Activated CD4-positive, alpha-beta T cell treated with anti-CD3 and anti-CD28 coated beads, Interleukin-2, Interleukin-6, amounts not matched to agents 100 ng/mL and 50 ng/mL, durations not matched to agents 16 hours and 8 hours (primary cell): ENCODE results near the gene ZNF500.
"Not testable (repeated sequence)": the region's sequence is repeated elsewhere in the genome, so short reads cannot be mapped to it uniquely, and the experiment has no call there.

ENCODE experiments used
- DNase-seq: peaks from one replicate; pipeline ENCODE4 v3.0.0-alpha.2; 2020

ZNF500 gene

GRCh38 chr16:4738370-4738769 is 28.6 kb downstream of the ZNF500 start:
- not testable (repeated sequence) for DNase-seq

- no peak for DNase-seq
These were observed 29.4 kb downstream of the ZNF500 start for GRCh38 chr16:4737545-4737944.

GRCh38 chr16:4736546-4736945 is 30.4 kb downstream of the ZNF500 start:
- no peak for DNase-seq

GRCh38 chr16:4734730-4735535 is 32.0 kb downstream of the ZNF500 start:
- peak; percentile 94 for DNase-seq

GRCh38 chr16:4734063-4734729 is 32.8 kb downstream of the ZNF500 start, which contains the start of the genes ANKS3 and DNAAF8:
ANKS3 (minus strand) TSS chr16:4734271; CDS start chr16:4730149, 4,122 bp downstream.
DNAAF8 (plus strand) TSS chr16:4734537; CDS start chr16:4736515, 1,978 bp downstream.
- DNase-seq, result peak; percentile 87

GRCh38 chr16:4733747-4734062 is 33.3 kb downstream of the ZNF500 start:
- peak; percentile 23 for DNase-seq

GRCh38 chr16:4733211-4733742 is 33.7 kb downstream of the ZNF500 start:
- no peak for DNase-seq

- DNase-seq, result no peak
These were observed 37.1 kb downstream of the ZNF500 start for GRCh38 chr16:4729876-4730275.

GRCh38 chr16:4728676-4729075 is 38.3 kb downstream of the ZNF500 start:
- no peak for DNase-seq

- DNase-seq, result no peak
These were observed 40.3 kb downstream of the ZNF500 start for GRCh38 chr16:4726616-4727015.

GRCh38 chr16:4724661-4725270 is 42.2 kb downstream of the ZNF500 start:
- DNase-seq, result no peak

- no peak for DNase-seq
These were observed 43.7 kb downstream of the ZNF500 start for GRCh38 chr16:4723071-4723767.

- no peak for DNase-seq
These were observed 48.5 kb downstream of the ZNF500 start for GRCh38 chr16:4718466-4718865.

- DNase-seq, result no peak
These were observed 52.0 kb downstream of the ZNF500 start for GRCh38 chr16:4714996-4715395.

GRCh38 chr16:4713663-4714501 is 53.1 kb downstream of the ZNF500 start:
- no peak for DNase-seq

- DNase-seq, result no peak
These were observed 57.5 kb downstream of the ZNF500 start for GRCh38 chr16:4709481-4709880.

GRCh38 chr16:4706871-4707270 is 60.1 kb downstream of the ZNF500 start:
- DNase-seq, result no peak

- no peak for DNase-seq
These were observed 62.0 kb downstream of the ZNF500 start for GRCh38 chr16:4704913-4705312.

- no peak for DNase-seq
These were observed 62.5 kb downstream of the ZNF500 start for GRCh38 chr16:4704491-4704890.

- DNase-seq, result no peak
These were observed 63.1 kb downstream of the ZNF500 start for GRCh38 chr16:4703906-4704305.

- DNase-seq, result no peak
These were observed 64.5 kb downstream of the ZNF500 start for GRCh38 chr16:4702466-4702808.

GRCh38 chr16:4701791-4702465 is 65.0 kb downstream of the ZNF500 start:
- no peak for DNase-seq
